ENCODE data around the gene MAP3K7CL. TPM values are rescaled to one million over a fixed set of nuclear protein-coding genes. Genes with fewer than 3 reads are reported as not detected.

The MAP3K7CL gene
- total and polyA plus RNA-seq, 2 experiments from 2014 or later, result 0.59 TPM; not detected in 1

DNA sequence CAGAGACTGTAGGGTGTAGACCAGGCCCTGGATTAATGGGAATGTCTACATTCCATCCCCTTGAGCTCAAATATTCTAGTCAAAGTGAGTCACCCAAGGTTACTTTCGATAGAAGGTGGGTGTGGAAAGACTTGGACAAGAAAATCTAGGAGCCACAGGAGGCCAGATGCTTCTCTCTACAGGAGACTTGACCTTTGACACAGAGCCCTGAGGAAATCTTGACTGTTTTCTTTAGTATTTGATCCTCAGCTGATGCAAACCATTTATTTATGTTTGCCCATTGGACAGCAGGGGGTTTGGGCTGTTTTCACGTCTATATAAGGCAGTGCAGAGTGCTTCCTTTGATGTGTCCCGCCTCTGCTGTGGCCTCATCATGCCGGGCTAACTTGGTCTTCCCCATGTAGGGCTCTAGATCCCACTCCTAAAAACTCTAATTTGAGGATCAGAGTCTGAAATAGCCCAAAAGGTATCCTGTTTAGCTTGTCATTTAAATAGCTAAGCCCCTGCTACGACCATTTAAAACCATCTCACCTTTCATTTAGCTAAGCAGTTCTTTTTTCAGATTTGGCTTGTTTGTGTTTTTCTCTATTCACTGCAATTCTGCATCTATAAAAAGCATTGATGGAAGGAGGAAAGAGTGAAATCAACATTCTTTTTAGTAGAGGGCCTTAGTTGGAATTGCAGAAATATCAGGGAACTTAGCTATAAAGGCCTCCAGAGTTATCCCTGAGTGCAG, 15.5 kb upstream of the MAP3K7CL start:
- no peak overlapping the region for H3K4me3 ChIP-seq
- no peak for DNase-seq (ENCODE audit: low spot score)
- no peaks in the 10 kb centered on the region for H3K9me2 ChIP-seq (replicated peaks; ENCODE audit: insufficient read depth)
- no peaks in the 10 kb centered on the region for H3K27me3 ChIP-seq
- H2AFZ ChIP-seq, result no peak overlapping the region
- H3K79me2 ChIP-seq, result no peaks in the 10 kb centered on the region
- no peak overlapping the region for H3K4me2 ChIP-seq
- H4K20me1 ChIP-seq (ENCODE audit: insufficient read depth, poor library complexity, severe bottlenecking), result no peaks in the 10 kb centered on the region
- H3K9me3 ChIP-seq (ENCODE audit: low read depth), result no peaks in the 10 kb centered on the region
- TF ChIP-seq EZH2phosphoT487 (IDR thresholded peaks at IDR 0.05; ENCODE audit: low read depth, severe bottlenecking, unreplicated experiment) (no peak), EZH2 (IDR thresholded peaks at IDR 0.05; ENCODE audit: borderline replicate concordance) (no peak)
- TF ChIP-seq, protein P1, sequence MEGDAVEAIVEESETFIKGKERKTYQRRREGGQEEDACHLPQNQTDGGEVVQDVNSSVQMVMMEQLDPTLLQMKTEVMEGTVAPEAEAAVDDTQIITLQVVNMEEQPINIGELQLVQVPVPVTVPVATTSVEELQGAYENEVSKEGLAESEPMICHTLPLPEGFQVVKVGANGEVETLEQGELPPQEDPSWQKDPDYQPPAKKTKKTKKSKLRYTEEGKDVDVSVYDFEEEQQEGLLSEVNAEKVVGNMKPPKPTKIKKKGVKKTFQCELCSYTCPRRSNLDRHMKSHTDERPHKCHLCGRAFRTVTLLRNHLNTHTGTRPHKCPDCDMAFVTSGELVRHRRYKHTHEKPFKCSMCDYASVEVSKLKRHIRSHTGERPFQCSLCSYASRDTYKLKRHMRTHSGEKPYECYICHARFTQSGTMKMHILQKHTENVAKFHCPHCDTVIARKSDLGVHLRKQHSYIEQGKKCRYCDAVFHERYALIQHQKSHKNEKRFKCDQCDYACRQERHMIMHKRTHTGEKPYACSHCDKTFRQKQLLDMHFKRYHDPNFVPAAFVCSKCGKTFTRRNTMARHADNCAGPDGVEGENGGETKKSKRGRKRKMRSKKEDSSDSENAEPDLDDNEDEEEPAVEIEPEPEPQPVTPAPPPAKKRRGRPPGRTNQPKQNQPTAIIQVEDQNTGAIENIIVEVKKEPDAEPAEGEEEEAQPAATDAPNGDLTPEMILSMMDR (IDR thresholded peaks at IDR 0.05; ENCODE audit: poor library complexity), result no peak
- no peaks in the 10 kb centered on the region for H3K36me3 ChIP-seq (replicated peaks; ENCODE audit: insufficient read depth, low read depth)
- WGBS (ENCODE audit: low lambda C conversion rate, missing lambda C conversion rate), result 38% methylated on average over 5 of the region's 5 CpGs
- no peak overlapping the region for H3K27ac ChIP-seq
- H3K4me1 ChIP-seq (ENCODE audit: insufficient read depth), result no peaks in the 10 kb centered on the region

DNA sequence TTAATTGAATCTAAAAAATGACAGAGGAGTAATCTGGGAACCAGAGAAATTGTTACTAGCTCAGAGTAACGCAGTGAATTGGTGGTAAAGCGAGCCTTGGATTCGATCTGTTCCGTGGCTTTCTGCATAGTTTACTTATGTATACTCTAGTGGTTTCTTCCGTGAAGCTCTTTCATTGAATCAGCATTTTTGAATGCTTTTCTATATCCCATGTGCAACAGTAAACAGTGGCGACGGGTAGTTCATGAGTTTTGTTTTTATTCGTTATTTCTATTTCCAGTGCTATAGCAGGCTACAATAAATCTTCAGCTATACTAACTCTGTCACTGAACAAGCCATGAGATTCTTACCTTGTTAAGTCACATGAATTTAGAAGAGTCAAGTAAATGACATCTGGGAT, 14.5 kb upstream of the MAP3K7CL start:
- Histone ChIP-seq H3K36me3 (replicated peaks; ENCODE audit: insufficient read depth, low read depth) (no peaks in the 10 kb centered on the region), H3K9me3 (ENCODE audit: low read depth) (no peaks in the 10 kb centered on the region), H3K9me2 (replicated peaks; ENCODE audit: insufficient read depth) (no peaks in the 10 kb centered on the region), H3K4me3 (no peak overlapping the region), H2AFZ (no peak overlapping the region), H3K27ac (no peak overlapping the region), H4K20me1 (ENCODE audit: insufficient read depth, poor library complexity, severe bottlenecking) (no peaks in the 10 kb centered on the region), H3K79me2 (no peaks in the 10 kb centered on the region), H3K4me1 (ENCODE audit: insufficient read depth) (no peaks in the 10 kb centered on the region), H3K4me2 (no peak overlapping the region), H3K27me3 (no peaks in the 10 kb centered on the region)
- no peak for DNase-seq (ENCODE audit: low spot score)
- 94% methylated on average over 8 of the region's 8 CpGs for WGBS (ENCODE audit: low lambda C conversion rate, missing lambda C conversion rate)
- TF ChIP-seq, protein P1 (IDR thresholded peaks at IDR 0.05; ENCODE audit: poor library complexity), result no peak
- TF ChIP-seq EZH2 (IDR thresholded peaks at IDR 0.05; ENCODE audit: borderline replicate concordance), result no peak

DNA sequence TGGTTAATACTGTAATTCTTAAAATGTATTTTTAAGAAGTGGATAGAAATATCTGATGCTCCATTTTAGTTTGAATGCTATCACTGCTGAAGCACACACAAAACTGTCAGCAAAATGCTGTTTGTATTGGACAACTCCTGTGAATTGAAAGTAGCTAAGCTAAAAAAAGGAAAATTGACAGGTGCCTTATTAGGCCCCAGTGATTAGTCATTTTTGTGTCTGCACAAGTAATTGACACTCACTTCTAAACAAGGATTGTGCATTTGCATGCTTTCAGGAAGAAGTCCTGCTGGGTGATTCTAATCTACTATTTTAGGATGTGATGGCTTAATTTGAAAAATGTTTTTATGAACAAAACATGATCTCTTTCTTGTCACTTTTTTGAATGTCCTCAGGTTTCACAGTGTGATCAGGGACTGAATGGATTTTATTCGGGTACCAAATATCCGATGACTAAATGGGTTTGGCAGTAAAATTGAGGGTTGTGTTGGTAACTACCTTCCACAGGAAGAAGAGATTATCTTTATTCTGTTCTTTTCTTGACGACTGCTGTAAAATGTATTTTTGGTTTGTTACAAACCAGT, 13.0 kb upstream of the MAP3K7CL start:
- Histone ChIP-seq H3K27ac (no peak overlapping the region), H2AFZ (no peak overlapping the region), H3K4me1 (ENCODE audit: insufficient read depth) (no peaks in the 10 kb centered on the region), H4K20me1 (ENCODE audit: insufficient read depth, poor library complexity, severe bottlenecking) (no peaks in the 10 kb centered on the region), H3K79me2 (no peaks in the 10 kb centered on the region), H3K4me2 (no peak overlapping the region), H3K27me3 (no peaks in the 10 kb centered on the region), H3K4me3 (no peak overlapping the region), H3K9me3 (ENCODE audit: low read depth) (no peaks in the 10 kb centered on the region), H3K36me3 (replicated peaks; ENCODE audit: insufficient read depth, low read depth) (no peaks in the 10 kb centered on the region), H3K9me2 (replicated peaks; ENCODE audit: insufficient read depth) (no peaks in the 10 kb centered on the region)
- 80% methylated on average over 3 of the region's 3 CpGs for WGBS (ENCODE audit: low lambda C conversion rate, missing lambda C conversion rate)
- TF ChIP-seq EZH2 (IDR thresholded peaks at IDR 0.05; ENCODE audit: borderline replicate concordance) (no peak), EZH2phosphoT487 (IDR thresholded peaks at IDR 0.05; ENCODE audit: low read depth, severe bottlenecking, unreplicated experiment) (no peak)
- TF ChIP-seq, protein P1 (IDR thresholded peaks at IDR 0.05; ENCODE audit: poor library complexity), result no peak
- DNase-seq (ENCODE audit: low spot score), result no peak
